Skeletal muscle tissue (tissue), 4 donors: ENCODE measurements around the gene UEVLD. TPM values are rescaled to one million over a fixed set of nuclear protein-coding genes. Genes with fewer than 3 reads are reported as not detected.
A peak's percentile ranks its signal among the peaks of the same experiment; 100 is the strongest.

Experiments used
- H3K27ac ChIP-seq: one replicate; pipeline ENCODE4 v1.7.0; 2013; ENCODE audit warnings: mild to moderate bottlenecking, low read depth, low read length, inconsistent platforms
- H3K27me3 ChIP-seq, 3 donors: one replicate each; pipeline ENCODE4 v1.7.0; 2013; ENCODE audit warnings: low read length in 3 of 3; ENCODE audit not compliant: control insufficient read depth in 3 of 3, insufficient read depth in 3 of 3
- H3K36me3 ChIP-seq, 3 donors: one replicate each; pipeline ENCODE4 v1.7.0; 2013; ENCODE audit warnings: low read length in 3 of 3; ENCODE audit not compliant: control insufficient read depth in 3 of 3, insufficient read depth in 3 of 3
- H3K4me1 ChIP-seq, 3 donors: one replicate each; pipeline ENCODE4 v1.7.0; 2013; ENCODE audit warnings: low read length in 3 of 3, mild to moderate bottlenecking in 3 of 3; ENCODE audit not compliant: control insufficient read depth in 3 of 3, insufficient read depth in 3 of 3
- H3K4me3 ChIP-seq, 3 donors: one replicate each; pipeline ENCODE4 v1.7.0; 2013; ENCODE audit warnings: low read length in 3 of 3
- H3K9ac ChIP-seq, 3 donors: one replicate each; pipeline ENCODE4 v1.7.0; 2013; ENCODE audit warnings: low read length in 3 of 3, mild to moderate bottlenecking in 3 of 3, moderate library complexity in 2 of 3, low read depth in 1 of 3
- H3K9me3 ChIP-seq, 3 donors: one replicate each; pipeline ENCODE4 v1.7.0; 2013; ENCODE audit warnings: low read length in 3 of 3; ENCODE audit not compliant: control insufficient read depth in 3 of 3
- total RNA-seq: library from RNA; depleted of rRNA; stranded (reverse); fragments of >200 nt; gene quantifications from one replicate; pipeline ENCODE4 v1.2.3, GENCODE V29; 2014
- donor health status: Osteomylitis.

Gene UEVLD
- 12.0 TPM for total RNA-seq

DNA sequence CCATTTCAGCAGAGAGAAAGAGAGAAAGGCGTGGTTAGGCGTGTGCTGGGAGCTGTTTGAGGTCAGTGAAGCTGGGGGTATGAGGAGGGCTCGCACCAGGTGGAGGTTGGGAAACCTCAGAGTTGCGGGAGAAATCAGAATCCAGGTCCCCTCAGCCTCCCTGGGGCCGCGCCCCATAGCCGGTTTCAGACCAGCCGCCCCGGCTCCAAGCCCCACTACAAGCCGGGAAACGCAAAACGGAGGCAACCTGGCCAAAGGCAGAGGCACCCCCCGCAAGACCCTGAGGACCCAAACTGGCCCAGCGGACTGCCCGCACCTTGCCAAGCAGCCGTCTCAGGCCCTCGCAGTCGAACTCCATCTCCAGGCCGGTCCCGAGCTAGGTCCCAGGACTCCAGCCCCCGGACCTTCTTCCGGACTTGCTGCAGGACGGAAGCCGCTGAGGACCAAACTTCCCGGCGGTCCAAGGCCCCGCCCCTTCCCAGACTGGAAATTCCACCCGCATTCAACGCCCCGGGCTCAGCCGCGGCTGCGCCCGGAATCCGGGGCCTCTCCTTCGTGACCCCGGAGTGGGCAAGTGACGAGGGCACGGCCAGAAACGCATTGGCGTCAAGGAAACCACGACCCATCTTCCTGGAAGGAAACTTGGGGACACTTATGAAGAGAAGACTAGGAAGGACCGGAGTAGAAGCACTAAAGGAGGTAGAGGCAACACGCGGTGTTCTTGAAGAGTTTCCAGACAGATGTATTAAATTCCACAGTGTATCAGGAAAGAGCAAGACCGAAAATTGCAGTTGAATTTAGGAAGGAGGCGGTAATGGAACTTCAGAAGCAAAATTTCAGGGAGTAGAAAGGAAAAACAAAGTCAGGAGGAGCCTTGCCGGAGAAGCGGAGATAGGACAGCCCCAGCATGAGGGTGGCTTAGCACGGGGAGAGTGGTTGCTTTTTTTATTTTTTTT lies at the start of gene UEVLD:
Gene UEVLD (minus strand): TSS at position 438 of the 956 bp plus-strand sequence. CDS start 80 bp downstream, at position 358.
- Histone ChIP-seq H3K4me3 (peak within 1 kb of the TSS; percentile 86 to 97 (median 96)), H3K9me3 (no peaks in the 10 kb centered on the region), H3K36me3 (no peaks in the 10 kb centered on the region), H3K27ac (peak within 1 kb of the TSS; percentile 88), H3K9ac (peak within 1 kb of the TSS; percentile 93 to 98 (median 94)), H3K27me3 (no peaks in the 10 kb centered on the region), H3K4me1 (peaks cover 18 to 32% (median 30%) of the 10 kb centered on the region in 3 donors)

DNA sequence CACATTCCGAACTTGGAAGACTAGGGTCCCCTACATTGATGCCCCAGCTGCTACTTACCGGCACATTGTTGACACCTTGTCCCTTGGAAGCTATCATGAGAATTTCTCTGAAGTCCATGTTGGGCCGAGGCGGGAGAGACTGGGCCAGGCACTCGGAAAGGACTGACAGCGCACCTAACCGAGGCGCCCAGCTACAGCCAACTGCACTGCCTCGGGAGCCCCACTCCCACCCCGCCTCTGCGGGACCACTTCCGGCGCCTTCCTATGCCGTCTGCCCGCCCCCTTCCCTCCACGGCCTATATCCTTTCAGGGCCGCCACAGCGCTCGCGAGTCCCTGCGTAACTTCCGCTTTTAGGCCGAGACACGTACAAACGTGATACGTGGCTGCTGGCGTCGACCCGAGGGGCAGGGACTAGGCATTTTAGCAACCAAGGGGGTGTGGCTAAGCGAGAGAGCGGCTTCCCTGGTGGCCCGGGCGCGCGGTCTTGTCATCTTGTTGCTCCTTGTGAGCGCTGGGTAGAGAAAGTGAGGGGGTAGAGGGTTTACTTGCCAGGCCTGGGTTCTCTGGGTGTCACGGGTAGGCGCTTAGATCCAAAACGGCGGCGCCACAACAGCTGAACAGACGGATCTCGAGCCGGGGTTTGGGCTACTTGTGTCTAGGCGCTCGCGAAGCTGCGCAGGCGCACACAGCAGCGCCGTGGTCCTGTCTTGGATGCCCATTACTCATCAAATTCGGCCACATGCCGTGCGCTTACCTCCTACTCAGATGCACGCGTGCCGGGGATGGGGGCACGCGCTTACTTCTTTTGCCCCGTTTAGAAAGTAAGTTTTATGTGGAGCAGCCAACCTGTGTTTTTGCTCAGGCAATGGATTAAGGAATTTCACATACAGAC lies 45.9 kb upstream of the UEVLD start, which contains the start of gene SPTY2D1:
Gene SPTY2D1 (minus strand): TSS at position 203 of the 893 bp plus-strand sequence. CDS start 85 bp downstream, at position 118.
- Histone ChIP-seq H3K4me1 (peaks cover 15 to 17% (median 16%) of the 10 kb centered on the region in 3 donors), H3K9me3 (no peaks in the 10 kb centered on the region), H3K36me3 (no peaks in the 10 kb centered on the region), H3K27me3 (no peaks in the 10 kb centered on the region), H3K9ac (peak within 1 kb of the TSS; percentile 98 to 99 (median 99)), H3K4me3 (peak within 1 kb of the TSS; percentile 98 to 100 (median 98)), H3K27ac (peak within 1 kb of the TSS; percentile 90)

DNA sequence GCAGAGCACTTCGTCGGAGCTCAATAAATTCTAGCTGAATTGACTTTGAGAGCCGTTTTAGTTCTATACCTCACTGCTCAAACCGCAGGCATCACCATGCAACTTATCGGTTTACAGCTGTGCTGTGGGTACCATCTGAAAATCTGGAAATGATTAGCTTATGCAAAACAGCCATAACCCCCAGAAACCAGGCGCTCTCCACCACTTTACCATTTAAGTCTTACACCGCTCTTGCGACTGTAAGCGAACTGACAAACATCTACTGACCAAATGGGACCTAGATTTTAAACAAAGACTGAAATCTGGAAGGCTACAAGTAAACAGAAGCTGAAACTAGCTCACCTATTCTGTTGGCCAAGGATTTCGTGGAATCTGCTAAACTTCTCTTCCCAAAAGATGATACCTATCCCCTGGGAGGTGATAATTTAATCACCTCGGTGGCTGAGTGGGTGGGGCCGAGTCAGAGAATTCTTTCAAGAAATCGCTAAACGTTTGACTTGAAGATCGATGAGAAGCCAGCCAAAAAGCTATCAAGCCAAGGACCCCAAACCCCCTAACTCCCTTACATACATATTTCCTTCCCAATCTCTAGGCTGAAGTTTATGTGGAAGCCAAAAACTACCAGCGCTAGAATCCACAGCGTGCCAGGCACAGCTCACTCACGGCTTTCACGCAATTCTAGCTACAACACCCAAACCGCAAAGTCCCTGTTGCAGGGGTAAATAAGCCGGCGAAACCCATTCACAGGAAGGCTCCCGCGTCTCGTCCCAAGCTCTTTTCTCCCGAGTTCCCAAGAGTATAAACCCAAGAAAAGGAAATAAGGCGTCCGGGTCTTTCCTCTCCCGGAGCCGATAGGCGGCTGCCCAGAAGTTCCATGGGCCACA lies 45.0 kb upstream of the UEVLD start:
- Histone ChIP-seq H3K9me3 (no peaks in the 10 kb centered on the region), H3K9ac (peak overlapping the region; percentile 98 to 99 (median 99)), H3K27ac (peak overlapping the region; percentile 90), H3K4me3 (peak overlapping the region; percentile 98 to 100 (median 98)), H3K36me3 (no peaks in the 10 kb centered on the region), H3K27me3 (no peaks in the 10 kb centered on the region), H3K4me1 (peaks cover 15 to 20% (median 16%) of the 10 kb centered on the region in 3 donors)

DNA sequence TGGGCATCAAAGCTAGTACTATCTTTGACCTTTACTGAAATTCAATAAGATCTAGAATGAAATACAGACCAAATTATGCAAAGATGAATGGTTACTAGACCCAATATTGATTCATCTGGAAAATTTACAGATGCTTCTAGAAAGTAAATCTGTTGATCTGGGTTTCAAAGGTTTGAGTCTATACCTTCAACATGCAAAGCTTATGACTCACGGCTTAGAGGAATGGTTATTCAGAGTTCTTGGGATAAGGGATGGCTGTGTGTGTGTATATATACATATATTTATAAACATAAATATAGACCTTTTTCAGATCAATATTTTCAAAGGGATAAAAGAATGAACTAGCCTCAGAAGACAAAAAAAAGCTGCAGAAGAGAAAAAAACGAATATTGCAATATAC lies 44.3 kb upstream of the UEVLD start:
- Histone ChIP-seq H3K27ac (no peak overlapping the region), H3K36me3 (no peaks in the 10 kb centered on the region), H3K4me3 (peak overlapping the region in 2 of 3 donors; percentile 98 to 100), H3K4me1 (peaks cover 15 to 20% (median 16%) of the 10 kb centered on the region in 3 donors), H3K9ac (peak overlapping the region in 2 of 3 donors; percentile 98 to 99), H3K27me3 (no peaks in the 10 kb centered on the region), H3K9me3 (no peaks in the 10 kb centered on the region)

DNA sequence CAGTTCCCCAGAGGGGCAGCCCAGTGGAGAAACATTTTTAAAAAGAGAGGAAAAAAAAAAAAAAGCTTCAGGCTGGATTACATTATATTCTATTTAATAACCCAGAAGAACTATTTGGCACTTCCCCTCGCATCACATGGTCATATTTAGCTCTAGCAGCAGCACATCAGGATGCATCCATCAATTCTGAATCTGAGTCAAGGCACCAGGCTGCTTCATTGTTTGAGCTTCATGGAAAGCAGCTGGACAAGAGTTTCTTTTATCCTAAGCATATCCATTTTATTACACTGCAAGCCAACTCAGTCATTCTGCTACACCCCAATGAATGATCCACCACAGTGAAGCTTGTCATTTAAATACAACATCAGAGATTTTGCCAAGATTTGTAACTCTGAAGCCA lies 35.6 kb upstream of the UEVLD start:
- Histone ChIP-seq H3K9me3 (no peaks in the 10 kb centered on the region), H3K27ac (no peak overlapping the region), H3K4me1 (peaks cover 0 to 3% (median 1%) of the 10 kb centered on the region in 3 donors), H3K4me3 (no peak overlapping the region), H3K9ac (no peak overlapping the region), H3K27me3 (no peaks in the 10 kb centered on the region), H3K36me3 (no peaks in the 10 kb centered on the region)

DNA sequence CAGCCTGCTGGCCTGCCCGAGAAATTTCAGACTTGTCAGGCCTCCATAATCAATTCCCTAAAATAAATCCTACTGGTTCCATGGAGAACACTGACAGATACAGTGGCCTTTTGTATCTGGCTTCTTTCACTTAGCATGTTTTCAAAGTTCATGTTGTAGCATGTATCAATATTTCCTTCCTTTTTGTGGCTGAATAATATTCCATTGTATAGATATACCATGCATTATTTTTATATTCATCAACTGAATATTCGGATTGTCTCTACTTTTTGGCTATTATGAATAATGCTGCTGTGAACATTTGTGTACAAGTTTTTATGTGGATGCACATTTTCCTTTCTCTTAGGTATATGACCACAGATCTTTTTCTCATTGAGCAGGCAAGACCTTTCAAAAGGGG lies 35.2 kb upstream of the UEVLD start:
- H3K9me3 ChIP-seq, result no peaks in the 10 kb centered on the region
- H3K4me1 ChIP-seq, result peaks cover under 1 to 5% (median 2%) of the 10 kb centered on the region in 3 donors
- H3K36me3 ChIP-seq, result no peaks in the 10 kb centered on the region
- no peak overlapping the region for H3K4me3 ChIP-seq
- H3K27ac ChIP-seq, result no peak overlapping the region
- H3K9ac ChIP-seq, result no peak overlapping the region
- no peaks in the 10 kb centered on the region for H3K27me3 ChIP-seq

DNA sequence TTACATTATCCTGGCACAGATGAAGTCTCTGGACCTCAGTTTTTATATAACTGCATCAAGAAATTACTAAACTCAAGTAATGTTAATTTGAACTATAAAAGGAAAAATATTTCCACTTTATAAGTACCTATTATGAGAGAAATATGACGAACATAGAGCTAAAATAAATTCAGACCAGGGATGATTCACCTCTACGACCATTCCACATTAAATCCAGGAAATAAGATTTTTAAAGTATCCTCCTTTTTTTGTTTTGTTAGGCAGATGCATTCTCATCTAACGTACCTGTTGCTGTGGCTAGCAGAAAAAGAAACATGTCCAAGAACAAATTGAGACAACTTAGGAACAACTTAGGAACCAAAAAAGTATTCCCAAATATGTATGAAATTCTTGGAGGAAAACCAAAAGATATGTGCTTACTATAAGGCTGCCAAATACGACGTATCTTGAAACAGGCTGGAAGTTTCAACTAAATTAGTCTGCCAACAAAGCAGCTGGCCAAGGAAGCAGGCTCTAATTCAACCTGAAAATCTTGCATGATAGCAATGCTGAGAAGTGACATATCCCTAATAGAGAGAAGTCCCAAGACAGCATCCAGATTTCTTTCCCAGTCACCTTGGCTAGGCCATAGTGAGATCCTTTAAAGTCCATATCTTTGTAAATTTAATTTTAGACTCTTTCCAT lies 29.9 kb upstream of the UEVLD start:
- H3K9me3 ChIP-seq, result no peaks in the 10 kb centered on the region
- H3K4me1 ChIP-seq, result peaks cover 4 to 7% (median 5%) of the 10 kb centered on the region in 3 donors
- H3K9ac ChIP-seq, result peak overlapping the region in 2 of 3 donors; percentile 8 to 33
- H3K4me3 ChIP-seq, result no peak overlapping the region
- peaks cover 12 to 21% (median 17%) of the 10 kb centered on the region in 3 donors for H3K36me3 ChIP-seq
- H3K27me3 ChIP-seq, result no peaks in the 10 kb centered on the region
- H3K27ac ChIP-seq, result no peak overlapping the region

DNA sequence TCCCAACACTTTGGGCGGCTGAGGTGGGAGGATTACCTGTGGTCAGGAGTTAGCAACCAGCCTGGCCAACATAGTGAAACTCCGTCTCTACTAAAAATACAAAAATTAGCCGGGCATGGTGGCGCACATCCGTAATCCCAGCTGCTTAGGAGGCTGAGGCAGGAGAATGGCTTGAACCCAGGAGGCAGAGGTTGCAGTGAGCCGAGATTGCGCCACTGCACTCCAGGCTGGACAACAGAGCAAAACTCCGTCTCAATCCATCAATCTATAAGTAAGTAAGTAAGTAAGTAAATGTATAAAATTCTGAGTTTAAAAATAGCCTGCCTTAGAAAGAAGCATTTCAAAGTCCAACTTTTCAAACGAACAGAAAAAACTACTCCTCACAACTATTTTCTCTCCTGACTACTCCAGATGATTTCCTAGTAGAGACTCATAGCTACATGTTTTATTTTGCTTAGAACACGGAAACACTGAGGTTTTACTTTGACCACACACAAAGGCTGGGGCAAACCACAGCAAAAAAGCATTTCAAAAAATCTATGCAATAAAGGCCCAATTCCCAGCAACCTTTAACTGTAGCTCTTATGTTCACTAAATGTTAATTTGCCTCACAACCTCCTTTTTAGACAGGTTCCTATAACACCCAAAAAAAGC lies 29.3 kb upstream of the UEVLD start:
- H3K36me3 ChIP-seq, result peaks cover 12 to 21% (median 17%) of the 10 kb centered on the region in 3 donors
- H3K9me3 ChIP-seq, result no peaks in the 10 kb centered on the region
- no peak overlapping the region for H3K27ac ChIP-seq
- H3K9ac ChIP-seq, result peak overlapping the region in 1 of 3 donors; percentile 8
- peaks cover 4 to 7% (median 5%) of the 10 kb centered on the region in 3 donors for H3K4me1 ChIP-seq
- H3K27me3 ChIP-seq, result no peaks in the 10 kb centered on the region
- H3K4me3 ChIP-seq, result no peak overlapping the region
